Measurements from ENCODE around the gene PPCDC.
A peak's percentile ranks its signal among the peaks of the same experiment; 100 is the strongest.

Gene PPCDC

GRCh38 chr15:75001310-75001709 lies 22.1 kb upstream of the PPCDC start:
- no peak overlapping the region for H2BK15ac ChIP-seq (ENCODE audit: low read length)
- no peak overlapping the region for H2AFZ ChIP-seq (ENCODE audit: low read length)
- peaks cover 0 to 8% (median 0%) of the 10 kb centered on the region in 3 experiments for H3K27me3 ChIP-seq (ENCODE audit: control insufficient read depth in 3 of 3, insufficient read depth in 3 of 3, low read depth in 1 of 3, low read length in 3 of 3)
- WGBS, 2 donors (ENCODE audit: extremely low coverage in 2 of 2, insufficient read length in 2 of 2, insufficient replicate concordance in 1 of 2), result no CpG with 5 or more reads among the region's 6 CpGs
- H3K27ac ChIP-seq (replicated peaks; ENCODE audit: low read length), result no peak overlapping the region
- no peak overlapping the region for H3K23ac ChIP-seq (ENCODE audit: low read depth, low read length, poor library complexity)
- H3K4me3 ChIP-seq (ENCODE audit: low read length in 2 of 2), result no peak overlapping the region
- H3K18ac ChIP-seq (ENCODE audit: low read length), result no peak overlapping the region
- no peak overlapping the region for H2BK12ac ChIP-seq (ENCODE audit: low read length)
- no peak overlapping the region for H2BK5ac ChIP-seq (ENCODE audit: low read length)
- H2BK120ac ChIP-seq (ENCODE audit: low read depth, low read length), result no peak overlapping the region
- H3K9me3 ChIP-seq (replicated peaks in 1 of 2; ENCODE audit: control insufficient read depth in 2 of 2, insufficient read depth in 1 of 2, low read depth in 1 of 2, low read length in 2 of 2), result peaks cover 0 to 8% of the 10 kb centered on the region in 2 donors
- H3K4ac ChIP-seq (ENCODE audit: low read length), result no peak overlapping the region
- H3K4me2 ChIP-seq (ENCODE audit: insufficient read depth, low read length, poor library complexity, severe bottlenecking), result no peak overlapping the region
- no peaks in the 10 kb centered on the region for H3K79me1 ChIP-seq (ENCODE audit: low read depth, low read length)
- no peak overlapping the region for H4K91ac ChIP-seq (ENCODE audit: low read depth, low read length, poor library complexity)
- H3K36me3 ChIP-seq (replicated peaks in 1 of 2; ENCODE audit: control insufficient read depth in 2 of 2, insufficient read depth in 2 of 2, low read length in 2 of 2), result peaks cover 0 to 2% of the 10 kb centered on the region in 2 donors
- peaks cover 0 to 3% of the 10 kb centered on the region in 2 donors for H3K4me1 ChIP-seq (ENCODE audit: control insufficient read depth in 2 of 2, insufficient read depth in 1 of 2, low read depth in 1 of 2, low read length in 2 of 2)
- H3K9ac ChIP-seq (ENCODE audit: low read depth, low read length, poor library complexity), result no peak overlapping the region
- H2AK5ac ChIP-seq (ENCODE audit: low read depth, low read length), result no peak overlapping the region
- no peak for DNase-seq (ENCODE audit: low spot score)
- H3K14ac ChIP-seq (ENCODE audit: low read length), result no peak overlapping the region
- no peak overlapping the region for H4K8ac ChIP-seq (ENCODE audit: low read depth, low read length)

GRCh38 chr15:75002398-75002797 lies 21.0 kb upstream of the PPCDC start:
- Histone ChIP-seq H3K4me2 (ENCODE audit: insufficient read depth, low read length, poor library complexity, severe bottlenecking) (no peak overlapping the region), H3K4me1 (ENCODE audit: control insufficient read depth in 2 of 2, insufficient read depth in 1 of 2, low read depth in 1 of 2, low read length in 2 of 2) (no peaks in the 10 kb centered on the region), H4K91ac (ENCODE audit: low read depth, low read length, poor library complexity) (no peak overlapping the region), H2BK120ac (ENCODE audit: low read depth, low read length) (no peak overlapping the region), H3K27ac (replicated peaks; ENCODE audit: low read length) (no peak overlapping the region), H3K18ac (ENCODE audit: low read length) (peak overlapping the region; percentile 11), H2AFZ (ENCODE audit: low read length) (no peak overlapping the region), H2BK5ac (ENCODE audit: low read length) (no peak overlapping the region), H3K14ac (ENCODE audit: low read length) (no peak overlapping the region), H3K4me3 (ENCODE audit: low read length in 2 of 2) (no peak overlapping the region), H2AK5ac (ENCODE audit: low read depth, low read length) (no peak overlapping the region), H3K9ac (ENCODE audit: low read depth, low read length, poor library complexity) (no peak overlapping the region), H3K23ac (ENCODE audit: low read depth, low read length, poor library complexity) (no peak overlapping the region), H3K27me3 (ENCODE audit: control insufficient read depth in 3 of 3, insufficient read depth in 3 of 3, low read depth in 1 of 3, low read length in 3 of 3) (no peaks in the 10 kb centered on the region), H3K4ac (ENCODE audit: low read length) (no peak overlapping the region), H3K9me3 (replicated peaks in 1 of 2; ENCODE audit: control insufficient read depth in 2 of 2, insufficient read depth in 1 of 2, low read depth in 1 of 2, low read length in 2 of 2) (peaks cover 0 to 5% of the 10 kb centered on the region in 2 donors), H4K8ac (ENCODE audit: low read depth, low read length) (no peak overlapping the region), H3K36me3 (replicated peaks in 1 of 2; ENCODE audit: control insufficient read depth in 2 of 2, insufficient read depth in 2 of 2, low read length in 2 of 2) (peaks cover 0 to 2% of the 10 kb centered on the region in 2 donors), H2BK15ac (ENCODE audit: low read length) (no peak overlapping the region), H3K79me1 (ENCODE audit: low read depth, low read length) (no peaks in the 10 kb centered on the region), H2BK12ac (ENCODE audit: low read length) (no peak overlapping the region)
- whole genome bisulfite sequencing, 2 donors (ENCODE audit: extremely low coverage in 2 of 2, insufficient read length in 2 of 2, insufficient replicate concordance in 1 of 2), result no CpG with 5 or more reads among the region's 7 CpGs
- no peak for DNase-seq (ENCODE audit: low spot score)

GRCh38 chr15:75007216-75007615 lies 16.2 kb upstream of the PPCDC start:
- Histone ChIP-seq H3K36me3 (replicated peaks in 1 of 2; ENCODE audit: control insufficient read depth in 2 of 2, insufficient read depth in 2 of 2, low read length in 2 of 2) (peaks cover 0 to 2% of the 10 kb centered on the region in 2 donors), H3K4me1 (ENCODE audit: control insufficient read depth in 2 of 2, insufficient read depth in 1 of 2, low read depth in 1 of 2, low read length in 2 of 2) (no peaks in the 10 kb centered on the region), H2BK15ac (ENCODE audit: low read length) (no peak overlapping the region), H4K8ac (ENCODE audit: low read depth, low read length) (no peak overlapping the region), H3K27ac (replicated peaks; ENCODE audit: low read length) (no peak overlapping the region), H3K4me2 (ENCODE audit: insufficient read depth, low read length, poor library complexity, severe bottlenecking) (no peak overlapping the region), H3K14ac (ENCODE audit: low read length) (no peak overlapping the region), H2BK120ac (ENCODE audit: low read depth, low read length) (no peak overlapping the region), H3K18ac (ENCODE audit: low read length) (no peak overlapping the region), H2BK5ac (ENCODE audit: low read length) (no peak overlapping the region), H3K9ac (ENCODE audit: low read depth, low read length, poor library complexity) (no peak overlapping the region), H2AK5ac (ENCODE audit: low read depth, low read length) (no peak overlapping the region), H3K9me3 (replicated peaks in 1 of 2; ENCODE audit: control insufficient read depth in 2 of 2, insufficient read depth in 1 of 2, low read depth in 1 of 2, low read length in 2 of 2) (no peaks in the 10 kb centered on the region), H3K23ac (ENCODE audit: low read depth, low read length, poor library complexity) (no peak overlapping the region), H2BK12ac (ENCODE audit: low read length) (no peak overlapping the region), H3K4ac (ENCODE audit: low read length) (no peak overlapping the region), H2AFZ (ENCODE audit: low read length) (no peak overlapping the region), H3K27me3 (ENCODE audit: control insufficient read depth in 3 of 3, insufficient read depth in 3 of 3, low read depth in 1 of 3, low read length in 3 of 3) (no peaks in the 10 kb centered on the region), H3K79me1 (ENCODE audit: low read depth, low read length) (no peaks in the 10 kb centered on the region), H3K4me3 (ENCODE audit: low read length in 2 of 2) (no peak overlapping the region), H4K91ac (ENCODE audit: low read depth, low read length, poor library complexity) (no peak overlapping the region)
- no CpG with 5 or more reads among the region's 13 CpGs for WGBS, 2 donors (ENCODE audit: extremely low coverage in 2 of 2, insufficient read length in 2 of 2, insufficient replicate concordance in 1 of 2)
- DNase-seq (ENCODE audit: low spot score), result no peak

- Histone ChIP-seq H3K9ac (ENCODE audit: low read depth, low read length, poor library complexity) (no peak overlapping the region), H3K79me1 (ENCODE audit: low read depth, low read length) (no peaks in the 10 kb centered on the region), H4K91ac (ENCODE audit: low read depth, low read length, poor library complexity) (no peak overlapping the region), H2AK5ac (ENCODE audit: low read depth, low read length) (no peak overlapping the region), H2BK15ac (ENCODE audit: low read length) (no peak overlapping the region), H2BK5ac (ENCODE audit: low read length) (no peak overlapping the region), H3K9me3 (replicated peaks in 1 of 2; ENCODE audit: control insufficient read depth in 2 of 2, insufficient read depth in 1 of 2, low read depth in 1 of 2, low read length in 2 of 2) (no peaks in the 10 kb centered on the region), H3K18ac (ENCODE audit: low read length) (no peak overlapping the region), H3K4me1 (ENCODE audit: control insufficient read depth in 2 of 2, insufficient read depth in 1 of 2, low read depth in 1 of 2, low read length in 2 of 2) (no peaks in the 10 kb centered on the region), H3K27ac (replicated peaks; ENCODE audit: low read length) (no peak overlapping the region), H3K23ac (ENCODE audit: low read depth, low read length, poor library complexity) (no peak overlapping the region), H3K27me3 (ENCODE audit: control insufficient read depth in 3 of 3, insufficient read depth in 3 of 3, low read depth in 1 of 3, low read length in 3 of 3) (no peaks in the 10 kb centered on the region), H3K4me3 (ENCODE audit: low read length in 2 of 2) (no peak overlapping the region), H3K4ac (ENCODE audit: low read length) (no peak overlapping the region), H3K36me3 (replicated peaks in 1 of 2; ENCODE audit: control insufficient read depth in 2 of 2, insufficient read depth in 2 of 2, low read length in 2 of 2) (peaks cover 1 to 7% of the 10 kb centered on the region in 2 donors), H3K4me2 (ENCODE audit: insufficient read depth, low read length, poor library complexity, severe bottlenecking) (no peak overlapping the region), H2AFZ (ENCODE audit: low read length) (no peak overlapping the region), H2BK12ac (ENCODE audit: low read length) (no peak overlapping the region), H2BK120ac (ENCODE audit: low read depth, low read length) (no peak overlapping the region), H3K14ac (ENCODE audit: low read length) (no peak overlapping the region), H4K8ac (ENCODE audit: low read depth, low read length) (no peak overlapping the region)
- DNase-seq (ENCODE audit: low spot score), result no peak
- no CpG with 5 or more reads among the region's 5 CpGs for WGBS, 2 donors (ENCODE audit: extremely low coverage in 2 of 2, insufficient read length in 2 of 2, insufficient replicate concordance in 1 of 2)
These were observed 15.2 kb upstream of the PPCDC start for GRCh38 chr15:75008221-75008625.

Data from neuronal stem cell (in vitro differentiated cells).